Measurements from ENCODE around the gene MXRA7.
A peak's percentile ranks its signal among the peaks of the same experiment; 100 is the strongest.

The MXRA7 gene

DNA sequence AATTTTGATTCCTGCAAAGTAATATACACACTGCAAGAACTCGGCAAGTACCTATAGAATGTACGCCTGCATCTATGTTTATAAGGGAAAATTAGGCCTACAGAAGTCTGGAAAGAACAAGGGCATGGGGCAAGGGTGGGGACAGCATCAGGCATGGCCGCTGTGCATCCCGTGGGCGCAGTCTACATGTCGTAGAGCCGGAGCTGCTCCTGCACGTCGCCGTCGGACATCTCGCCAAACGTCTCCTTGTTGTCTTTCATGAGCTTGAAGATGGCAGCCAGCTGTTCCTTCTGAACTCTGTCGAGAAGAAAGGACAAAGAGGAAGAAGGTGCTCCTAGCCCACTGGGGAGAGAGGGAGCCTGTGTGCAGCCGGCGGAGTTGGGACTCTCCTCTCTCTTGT, 33.4 kb downstream of the MXRA7 start:
- no peak for DNase-seq (ENCODE audit: low read depth in 2 of 2)

DNA sequence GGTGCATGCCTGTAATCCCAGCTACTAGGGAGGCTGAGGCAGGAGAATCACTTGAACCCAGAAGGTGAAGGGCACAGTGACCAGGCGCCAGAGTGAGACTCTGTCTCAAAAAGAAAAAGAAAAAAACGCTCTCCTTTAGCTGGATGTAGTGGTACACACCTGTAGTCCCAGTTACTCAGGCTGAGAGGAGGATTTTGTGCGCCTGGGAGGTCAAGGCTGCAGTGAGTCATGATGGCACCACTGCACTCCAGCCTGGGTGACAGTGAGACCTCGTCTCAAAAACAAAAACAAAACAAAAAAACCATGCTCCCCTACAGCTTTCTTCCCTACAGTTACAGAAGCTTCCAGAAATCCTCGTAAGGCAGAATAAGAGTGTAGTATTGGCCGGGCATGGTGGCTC, 34.1 kb downstream of the MXRA7 start:
- no peak for DNase-seq (ENCODE audit: low read depth in 2 of 2)

DNA sequence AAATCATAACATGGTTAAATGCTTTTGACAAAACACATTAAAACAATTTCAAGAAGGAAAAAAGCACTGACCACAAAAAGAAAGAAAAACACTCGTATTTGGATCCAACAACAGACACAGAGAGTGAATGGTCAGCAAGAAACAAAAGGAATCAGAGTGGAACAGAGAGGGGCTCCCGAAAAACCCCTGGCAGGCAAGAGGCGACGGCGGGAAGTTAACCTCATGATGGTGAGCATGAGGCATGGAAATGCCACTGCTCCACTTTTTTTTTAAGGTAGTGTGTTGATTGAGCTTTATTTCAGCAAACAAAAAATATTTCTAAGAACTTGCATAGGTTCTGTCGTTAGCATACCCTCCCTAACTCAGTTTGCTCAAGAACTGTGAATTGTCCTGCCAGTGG, 35.1 kb downstream of the MXRA7 start:
- DNase-seq (ENCODE audit: low read depth in 2 of 2), result no peak

DNA sequence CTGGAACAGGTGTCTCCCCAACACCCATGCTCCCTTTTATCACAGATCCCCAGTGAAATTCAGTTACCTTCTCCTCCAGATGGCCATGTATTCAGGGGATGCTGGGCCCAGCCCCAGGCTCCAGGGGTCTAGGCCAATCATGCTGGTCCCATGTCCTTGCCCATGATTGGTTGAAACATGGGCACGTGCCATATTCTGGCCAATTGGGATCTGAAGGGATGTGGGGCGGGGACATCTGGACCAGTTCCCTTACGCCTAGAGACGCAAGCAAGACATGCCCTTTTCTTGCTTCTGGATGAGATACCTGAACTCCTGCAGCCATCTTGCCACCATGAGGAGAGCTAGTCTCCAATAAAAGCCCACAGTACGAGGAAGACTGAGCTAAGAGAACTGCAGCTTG, 36.2 kb downstream of the MXRA7 start:
- DNase-seq (ENCODE audit: low read depth in 2 of 2), result no peak

DNA sequence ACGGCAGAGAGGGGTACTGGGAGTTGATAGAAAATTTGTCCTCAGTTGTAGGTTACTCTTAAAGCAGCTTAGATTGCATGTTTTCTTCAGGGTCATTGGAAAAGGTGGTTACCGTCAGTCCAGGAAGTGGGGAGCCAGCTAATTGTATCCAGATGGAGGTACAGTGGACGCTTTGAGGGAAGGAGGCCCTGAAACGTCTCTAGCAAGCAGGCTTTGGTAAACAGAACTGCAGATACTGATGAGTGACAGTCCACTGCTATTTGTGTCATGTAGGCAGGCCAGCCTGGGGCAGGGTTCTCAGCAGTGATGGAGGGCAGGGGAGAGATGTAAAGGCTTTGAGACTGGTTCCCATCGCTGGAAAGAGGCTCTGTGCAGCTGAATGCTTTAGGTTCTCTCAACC, 37.0 kb downstream of the MXRA7 start:
- no peak for DNase-seq (ENCODE audit: low read depth in 2 of 2)

DNA sequence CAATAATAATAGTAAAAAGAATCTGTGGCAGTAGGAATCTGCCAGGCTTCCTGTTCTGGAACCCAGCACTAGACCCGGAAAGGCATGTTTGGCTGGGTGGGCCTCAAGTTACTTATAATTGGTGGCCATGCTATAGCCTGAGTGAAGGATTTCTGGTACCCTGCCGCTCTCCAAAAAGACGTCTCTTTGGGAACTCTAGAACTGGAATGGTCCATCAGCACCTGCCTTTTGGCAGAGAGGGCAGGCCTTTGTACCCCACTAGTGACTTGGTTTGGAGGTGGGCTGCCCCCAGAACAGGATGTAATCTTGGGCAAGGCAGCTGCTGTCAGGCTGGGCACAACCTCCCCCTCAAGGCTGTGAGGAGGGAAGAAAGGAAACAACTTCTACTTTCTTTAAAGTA, 37.9 kb downstream of the MXRA7 start:
- no peak for DNase-seq (ENCODE audit: low read depth in 2 of 2)

DNA sequence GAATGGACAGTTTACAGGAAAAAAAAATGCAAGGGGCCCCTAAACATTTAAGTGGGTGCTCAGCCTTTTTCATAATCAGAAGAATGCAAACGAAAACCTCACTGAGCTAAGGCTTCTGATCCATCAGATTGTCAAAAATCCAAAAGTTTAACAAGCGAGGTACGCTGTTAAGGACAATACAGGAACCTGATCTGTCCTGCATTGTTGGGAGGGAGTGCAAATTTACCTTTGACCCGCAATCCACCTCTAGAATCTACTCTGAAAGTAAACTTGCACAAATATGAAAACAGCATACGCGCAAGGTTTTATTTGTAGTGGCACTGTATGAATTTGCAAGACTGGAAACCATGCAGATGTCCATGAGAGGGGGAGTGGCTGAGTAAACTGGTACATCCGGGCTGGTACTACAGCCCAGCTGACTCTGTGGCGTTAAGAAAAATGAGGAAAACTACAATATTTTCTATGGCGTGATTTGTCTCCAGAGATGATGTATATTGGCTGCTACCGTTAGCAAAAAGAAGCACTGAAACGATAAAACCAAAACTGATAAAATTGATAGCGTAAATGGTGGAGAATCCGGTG, 38.4 kb downstream of the MXRA7 start:
- no peak for DNase-seq (ENCODE audit: low read depth in 2 of 2)

DNA sequence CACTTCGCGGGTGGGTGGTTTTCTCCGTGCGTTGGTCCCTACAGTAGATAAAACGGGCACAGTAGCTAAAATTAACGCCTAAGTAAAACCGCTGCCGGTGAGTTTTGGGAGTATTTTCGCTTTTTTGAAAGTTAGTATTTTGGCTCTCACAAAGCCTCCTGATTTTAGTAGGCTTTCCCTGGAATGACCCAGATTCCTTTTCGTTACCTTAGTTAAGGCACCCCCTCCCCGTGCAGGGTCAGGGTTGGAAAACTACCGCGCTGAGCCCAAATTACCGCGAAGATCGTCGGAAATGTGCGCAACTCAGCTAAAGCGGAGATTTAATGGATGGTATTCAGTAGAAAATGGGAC, 38.9 kb downstream of the MXRA7 start:
- DNase-seq (ENCODE audit: low read depth in 2 of 2), result no peak

DNA sequence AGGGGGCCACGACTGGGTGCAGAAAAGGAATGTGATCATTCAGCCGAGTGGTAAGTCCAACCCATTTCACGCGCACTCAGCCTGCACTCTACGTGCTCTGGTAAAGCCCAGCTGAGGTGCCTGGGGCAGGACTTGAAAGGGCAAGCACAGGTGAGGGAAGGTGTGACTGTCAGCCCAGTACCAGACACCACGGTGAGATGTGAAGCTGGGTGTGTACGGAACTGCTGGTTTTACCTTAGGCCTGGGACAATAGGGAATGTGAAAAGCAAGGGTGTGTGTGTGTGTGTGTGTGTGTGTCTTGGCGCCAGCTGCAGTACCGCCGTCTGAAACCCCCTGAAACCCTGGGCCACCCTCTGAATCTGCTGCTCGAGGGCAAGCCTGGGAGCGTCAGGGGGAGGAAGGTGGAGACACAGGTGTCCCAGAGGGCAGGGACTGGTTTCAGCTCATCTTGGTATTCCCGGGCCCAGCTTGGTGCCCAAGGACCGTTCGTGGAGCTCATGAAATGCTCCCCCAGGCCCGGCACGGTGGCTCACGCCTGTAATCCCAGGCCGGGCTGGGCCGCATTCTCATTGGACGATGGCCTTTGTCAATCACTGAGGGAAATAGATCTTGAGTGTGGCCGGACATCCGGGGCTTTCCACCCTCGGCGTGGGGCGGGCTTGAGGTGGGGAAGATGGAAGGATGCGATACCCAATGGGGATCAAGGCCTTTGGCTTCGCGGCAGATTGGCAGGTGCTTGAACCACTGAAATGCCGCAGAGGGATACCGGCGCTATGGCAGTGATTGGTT, 39.4 kb downstream of the MXRA7 start:
- peak; percentile 96 to 98 for DNase-seq (ENCODE audit: low read depth in 2 of 2)

DNA sequence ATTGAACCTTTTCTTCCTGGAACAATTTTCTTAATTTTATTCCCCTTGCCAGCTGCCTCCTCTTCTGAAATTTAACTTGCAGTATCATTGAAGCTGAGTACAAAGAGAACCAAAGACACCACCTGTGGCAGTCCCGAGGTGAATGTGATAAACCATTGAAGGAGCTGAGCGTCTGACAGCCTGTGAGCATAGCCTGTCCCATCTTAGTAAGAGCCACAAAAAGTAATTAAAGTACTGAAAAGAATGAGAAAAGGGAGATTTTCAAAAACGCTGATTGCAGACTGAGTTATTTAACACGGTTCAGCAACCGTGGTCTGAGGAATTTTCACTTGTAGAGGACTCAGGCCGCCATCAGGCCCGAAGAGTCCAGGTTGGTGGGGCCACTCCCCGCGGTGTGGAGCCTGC, 40.0 kb downstream of the MXRA7 start:
- DNase-seq (ENCODE audit: low read depth in 2 of 2), result no peak

DNA sequence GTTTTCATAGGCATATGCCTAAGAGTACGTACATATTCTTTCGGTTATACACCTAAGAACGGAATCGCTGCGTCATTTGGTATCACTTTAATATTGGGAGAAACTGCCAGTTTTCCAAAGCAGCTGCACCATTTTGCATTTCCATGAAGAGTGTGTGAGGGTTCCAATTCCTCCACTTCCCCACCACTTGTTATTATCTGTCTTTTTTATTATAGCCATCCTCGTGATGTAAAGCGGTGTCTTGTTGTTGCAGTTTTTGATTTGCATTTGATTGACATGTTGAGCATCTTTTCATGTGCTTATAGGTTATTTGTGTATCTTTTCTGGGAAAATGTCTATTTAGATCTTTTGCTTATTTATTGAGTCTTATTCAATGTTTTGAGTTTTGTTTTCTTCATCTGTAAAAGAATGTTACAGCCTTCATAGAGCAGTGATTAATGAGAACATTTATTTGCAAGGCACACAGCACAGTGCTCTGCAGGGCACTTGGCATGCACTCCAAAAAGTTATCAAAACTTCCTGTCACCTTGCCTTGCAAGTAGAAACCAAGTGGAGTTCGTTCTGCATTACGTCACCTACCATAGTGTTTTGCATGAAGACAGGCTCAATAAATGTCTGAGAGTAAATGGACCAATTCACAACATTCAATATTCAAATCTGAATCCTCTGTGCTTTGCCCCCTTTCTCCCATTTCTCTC, 40.6 kb downstream of the MXRA7 start:
- DNase-seq (ENCODE audit: low read depth in 2 of 2), result no peak

DNA sequence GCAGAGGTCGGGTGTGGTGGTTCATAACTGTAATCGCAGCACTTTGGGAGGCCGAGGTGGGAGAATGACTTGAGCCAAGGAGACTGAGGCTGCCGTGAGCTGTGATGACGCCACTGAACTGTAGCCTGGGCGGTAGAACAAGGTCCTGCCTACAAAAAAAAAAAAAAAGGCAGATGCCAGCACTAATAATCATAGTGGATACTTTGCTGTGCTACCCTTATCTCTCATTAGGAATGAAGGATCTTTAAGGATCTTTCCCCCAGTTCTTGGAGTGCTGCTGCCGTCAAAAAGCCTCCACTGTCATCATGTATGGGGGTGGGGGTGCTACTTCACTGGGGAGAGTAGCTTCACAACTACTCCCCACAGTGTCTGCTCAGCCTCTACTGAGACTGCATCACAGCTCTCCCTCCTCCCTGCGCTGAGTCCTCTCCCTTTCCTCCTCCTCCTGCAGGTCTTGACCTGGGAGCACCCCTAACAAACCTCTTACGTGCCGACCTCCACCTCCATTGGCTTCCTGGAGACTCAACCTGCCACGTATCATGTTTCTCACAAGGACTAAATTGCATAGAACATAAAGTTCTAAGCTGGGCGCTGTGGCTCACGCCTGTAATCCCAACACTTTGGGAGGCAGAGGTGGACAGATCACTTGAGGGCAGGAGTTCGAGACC, 42.8 kb downstream of the MXRA7 start:
- no peak for DNase-seq (ENCODE audit: low read depth in 2 of 2)

DNA sequence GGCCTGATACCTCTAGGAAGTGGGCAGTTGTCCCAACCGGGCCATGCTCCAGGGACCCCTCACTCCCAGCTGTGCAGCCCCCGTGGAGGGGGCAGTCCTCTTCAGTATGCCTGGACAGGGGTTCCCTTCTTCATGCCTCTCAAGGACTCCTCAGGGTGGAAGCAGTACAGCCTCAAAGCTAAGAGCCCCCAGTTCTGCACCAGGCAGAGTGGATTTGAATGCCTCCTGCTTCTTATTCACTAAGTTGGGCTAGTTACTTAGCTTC, 43.3 kb downstream of the MXRA7 start:
- DNase-seq (ENCODE audit: low read depth in 2 of 2), result no peak

DNA sequence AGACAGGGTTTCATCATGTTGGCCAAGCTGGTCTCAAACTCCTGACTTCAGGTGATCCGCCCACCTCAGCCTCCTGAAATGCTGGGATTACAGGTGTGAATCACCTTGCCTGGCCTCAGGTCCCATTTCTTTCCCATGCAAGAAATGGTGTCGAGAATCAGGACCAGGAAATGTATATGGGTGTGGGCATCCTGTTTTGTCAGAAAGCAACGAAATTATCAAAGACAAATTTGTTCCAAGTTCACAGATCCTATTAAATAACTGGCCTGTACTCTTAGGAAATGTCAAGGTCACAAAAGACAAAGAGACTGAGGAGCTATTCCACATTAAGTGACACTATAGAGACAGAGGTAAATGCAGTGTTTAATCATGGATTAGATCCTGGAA, 50.1 kb downstream of the MXRA7 start:
- DNase-seq (ENCODE audit: low read depth in 2 of 2), result no peak

DNA sequence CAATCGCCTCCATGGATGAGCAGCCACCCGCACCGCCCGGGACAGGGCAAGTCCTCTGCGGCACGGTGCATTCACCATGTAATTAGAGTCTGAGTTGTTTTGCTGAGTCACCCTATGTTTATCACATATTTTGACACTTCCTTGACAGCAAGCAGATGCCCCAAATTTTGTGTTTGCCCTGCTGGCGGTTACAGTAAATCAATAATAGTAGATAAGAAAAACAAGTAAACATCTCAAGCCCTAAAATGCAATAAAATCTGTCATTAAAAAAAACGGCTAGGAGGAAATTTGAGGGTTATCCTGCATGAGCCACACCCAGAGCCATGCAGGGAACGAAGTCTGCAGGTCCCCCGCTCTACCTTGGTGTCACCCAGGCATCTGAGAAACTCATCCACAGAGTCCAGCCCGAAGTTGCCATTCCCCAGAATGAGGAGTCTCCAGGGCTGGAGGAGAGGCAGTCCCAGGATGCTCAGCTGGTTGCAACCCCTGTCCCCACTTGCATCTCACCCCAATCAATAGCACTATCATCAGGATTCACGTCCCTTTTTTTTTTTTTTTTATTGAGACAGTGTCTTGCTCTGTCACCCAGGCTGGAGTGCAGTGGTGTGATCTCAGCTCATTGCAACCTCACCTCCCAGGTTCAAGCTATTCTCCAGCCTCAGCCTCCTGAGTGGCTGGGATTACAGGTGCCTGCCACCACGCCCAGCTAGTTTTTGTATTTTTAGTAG, 50.7 kb downstream of the MXRA7 start:
- no peak for DNase-seq (ENCODE audit: low read depth in 2 of 2)

DNA sequence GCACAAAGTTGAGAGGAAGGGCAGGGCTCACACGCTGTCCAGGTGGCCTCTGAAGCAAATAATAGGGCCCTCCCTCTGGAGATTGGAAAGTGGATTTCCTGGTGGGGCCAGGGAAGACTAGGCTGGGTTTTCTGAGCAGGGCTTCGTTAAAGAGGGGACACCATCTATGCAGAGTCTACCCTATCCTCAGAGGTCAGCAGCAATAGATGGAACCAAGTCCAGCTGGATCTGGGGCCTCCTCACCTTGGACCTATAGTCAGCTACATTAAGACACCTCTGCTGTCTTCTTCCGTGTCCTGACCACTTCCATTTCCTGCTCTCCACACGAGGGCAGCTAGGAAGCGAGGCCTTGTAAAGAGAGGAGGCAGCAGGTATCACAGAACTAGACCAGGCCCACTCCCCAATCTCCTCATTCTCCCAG, 52.5 kb downstream of the MXRA7 start:
- no peak for DNase-seq (ENCODE audit: low read depth in 2 of 2)

DNA sequence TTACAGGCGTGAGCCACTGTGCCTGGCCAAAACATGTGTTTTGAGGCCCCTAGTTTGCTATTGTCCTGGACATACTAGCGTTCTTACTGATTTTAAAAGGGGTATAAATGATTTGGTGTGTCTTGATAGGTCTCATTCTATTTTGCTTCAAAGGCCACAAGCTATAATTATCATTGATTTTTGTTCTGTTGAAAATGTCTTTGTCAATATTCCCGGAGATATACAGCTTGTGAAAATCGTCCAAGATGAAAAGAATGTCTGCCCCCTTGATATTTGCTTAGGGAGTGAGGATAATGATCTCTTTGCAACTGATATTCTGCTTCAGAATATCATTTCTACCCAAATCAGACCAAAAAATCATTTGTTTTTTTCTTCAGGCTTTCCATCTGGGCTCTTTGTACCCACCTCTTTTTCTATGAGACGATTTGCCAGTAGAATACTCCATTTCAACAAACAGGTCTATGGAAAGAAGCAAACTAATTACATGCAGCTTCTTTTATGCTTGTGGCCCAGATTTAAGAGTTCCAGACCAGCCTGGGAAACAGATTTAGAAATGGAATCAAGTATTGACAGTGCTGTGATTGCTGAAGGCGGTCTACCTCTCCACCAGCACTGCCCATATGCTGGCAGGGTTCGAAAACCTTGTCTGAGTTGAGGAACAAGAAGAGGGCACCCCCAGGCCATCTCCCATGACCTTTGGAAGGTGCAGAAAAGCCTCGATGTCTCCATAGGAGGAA, 53.1 kb downstream of the MXRA7 start:
- no peak for DNase-seq (ENCODE audit: low read depth in 2 of 2)

DNA sequence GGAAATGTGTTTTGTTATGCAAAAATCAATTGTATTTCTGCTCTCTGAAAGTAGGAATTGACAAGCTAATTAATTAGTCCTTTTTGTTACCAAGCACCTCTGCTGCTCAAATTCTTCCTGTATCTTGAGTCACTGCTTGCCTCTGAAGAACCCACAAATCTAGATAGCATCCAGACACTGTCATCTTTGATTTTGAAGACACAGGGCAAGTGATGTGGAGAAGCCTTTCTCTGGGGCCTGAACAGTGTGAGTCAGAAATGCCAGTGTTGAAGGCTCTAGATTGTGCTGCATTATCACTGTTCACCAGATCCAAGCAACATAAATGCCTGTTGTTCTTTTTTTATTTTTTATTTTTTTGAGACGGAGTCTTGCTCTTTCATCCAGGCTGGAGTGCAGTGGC, 56.4 kb downstream of the MXRA7 start:
- no peak for DNase-seq (ENCODE audit: low read depth in 2 of 2)

DNA sequence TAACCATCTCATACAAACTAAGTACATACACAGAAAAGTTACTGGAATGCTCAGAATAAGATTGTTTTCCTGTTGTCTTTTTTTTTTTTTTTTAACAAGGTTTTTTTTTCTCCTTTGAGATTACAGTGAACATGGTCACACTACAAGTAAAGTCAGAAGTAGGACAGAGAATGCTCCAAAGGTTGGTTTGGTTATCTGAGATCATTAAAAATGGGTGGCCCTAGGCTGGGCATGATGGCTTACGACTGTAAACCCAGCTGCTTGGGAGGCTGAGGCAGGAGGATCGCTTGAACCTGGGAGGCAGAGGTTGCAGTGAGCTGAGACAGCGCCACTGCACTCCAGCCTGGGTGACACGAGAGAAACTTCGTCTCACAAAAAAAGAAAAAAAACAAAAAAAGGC, 60.3 kb downstream of the MXRA7 start:
- no peak for DNase-seq (ENCODE audit: low read depth in 2 of 2)

DNA sequence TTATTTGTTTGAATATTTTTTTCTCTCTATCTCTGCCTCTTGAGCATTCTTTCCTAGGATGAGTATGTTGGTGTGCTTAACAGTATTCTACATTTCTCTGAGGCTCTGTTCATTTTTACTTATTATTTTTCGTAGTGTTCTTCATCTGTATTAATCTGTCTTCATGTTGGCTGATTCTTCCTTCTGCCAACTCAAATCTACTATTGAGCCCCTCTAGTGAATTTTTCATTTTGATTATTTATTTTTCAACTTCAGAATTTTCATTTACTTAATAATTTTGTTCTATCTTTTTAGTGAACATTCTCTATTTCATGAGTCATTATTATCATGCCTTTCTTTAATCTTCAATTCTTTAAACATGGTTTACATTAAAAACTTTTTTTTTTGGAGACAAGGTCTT, 64.1 kb downstream of the MXRA7 start:
- no peak for DNase-seq (ENCODE audit: low read depth in 2 of 2)

DNA sequence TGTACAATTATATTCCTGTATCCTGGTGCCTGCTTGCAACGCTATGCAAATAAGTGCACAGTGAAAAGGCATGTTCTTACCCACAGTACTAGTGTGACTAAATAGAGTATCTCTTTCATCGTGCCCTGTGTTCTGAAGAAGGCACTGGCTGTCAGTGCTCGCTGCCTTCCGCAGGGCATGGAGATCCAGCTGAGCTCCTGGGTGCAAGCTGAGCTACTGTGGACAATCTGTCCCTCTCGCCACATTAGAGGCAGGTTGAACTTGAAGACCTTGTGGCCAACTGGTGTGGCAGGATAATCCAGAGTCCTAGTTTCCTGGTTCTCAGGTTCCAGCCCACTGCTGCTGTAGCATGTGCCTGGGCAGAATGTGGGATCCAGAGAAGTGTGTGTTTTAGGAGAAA, 65.3 kb downstream of the MXRA7 start:
- no peak for DNase-seq (ENCODE audit: low read depth in 2 of 2)

DNA sequence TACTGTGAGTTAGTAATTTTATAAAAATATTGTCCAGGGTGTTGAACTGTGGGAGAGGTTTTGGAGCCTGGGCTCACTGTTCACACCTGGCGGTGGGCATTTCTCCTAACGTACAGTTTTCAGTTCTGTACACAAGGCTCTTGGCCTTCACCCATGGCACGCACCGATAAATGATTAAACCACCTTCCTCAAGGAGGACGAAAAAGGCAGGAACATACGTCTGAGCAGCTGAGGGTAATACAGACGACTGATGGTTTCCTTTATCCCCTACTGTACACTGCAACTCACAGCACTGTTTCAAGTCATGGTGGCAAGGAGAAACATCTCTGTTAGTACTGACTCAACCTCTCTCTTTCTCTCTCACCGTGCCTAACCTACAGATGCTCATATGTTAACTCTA, 65.8 kb downstream of the MXRA7 start:
- DNase-seq (ENCODE audit: low read depth in 2 of 2), result no peak

All from stimulated activated CD8-positive, alpha-beta memory T cell treated with anti-CD3 and anti-CD28 coated beads, Interleukin-2, amount 100 ng/mL, for 48 hours (primary cell).